ENCODE data around the gene PDE6D.

Gene PDE6D

GRCh38 chr2:231691251-231691772, 89.8 kb downstream of the PDE6D start:
- H3K79me2 ChIP-seq (ENCODE audit: insufficient read depth, low read length) = no peaks in the 10 kb centered on the region
- H3K4me1 ChIP-seq (ENCODE audit: insufficient read depth, low read length) = no peaks in the 10 kb centered on the region
- H3K27ac ChIP-seq (ENCODE audit: low read length) = no peak overlapping the region
- no peak overlapping the region for H3K9ac ChIP-seq (ENCODE audit: low read depth, low read length)
- H3K36me3 ChIP-seq (ENCODE audit: insufficient read depth, low read length) = no peaks in the 10 kb centered on the region
- H2AFZ ChIP-seq (ENCODE audit: low read depth, low read length) = no peak overlapping the region
- DNase-seq (no peak), ATAC-seq (ENCODE audit: insufficient read depth, low read depth) (no peak)
- H3K27me3 ChIP-seq (ENCODE audit: insufficient read depth, low read length, poor library complexity) = no peaks in the 10 kb centered on the region
- no peaks in the 10 kb centered on the region for H3K9me3 ChIP-seq (ENCODE audit: insufficient read depth, low read length, severe bottlenecking)
- H4K20me1 ChIP-seq (ENCODE audit: insufficient read depth, low read length) = no peaks in the 10 kb centered on the region; the same call in 1 of the 2 replicates
- H3K4me2 ChIP-seq (ENCODE audit: insufficient read depth, low read length) = no peak overlapping the region
- TF ChIP-seq EZH2 (IDR thresholded peaks at IDR 0.05; ENCODE audit: borderline replicate concordance, low read depth, low read length, severe bottlenecking) (no peak), CTCF (IDR thresholded peaks at IDR 0.05; ENCODE audit: borderline replicate concordance, extremely low read depth, low read length, poor library complexity, severe bottlenecking) (no peak)
- H3K4me3 ChIP-seq (ENCODE audit: low read depth in 1 of 2, low read length in 2 of 2) = no peak overlapping the region

GRCh38 chr2:231689124-231689893, 91.8 kb downstream of the PDE6D start:
- DNase-seq = no peak
- no peak for TF ChIP-seq CTCF (IDR thresholded peaks at IDR 0.05; ENCODE audit: borderline replicate concordance, extremely low read depth, low read length, poor library complexity, severe bottlenecking)
- no peak for TF ChIP-seq EZH2 (IDR thresholded peaks at IDR 0.05; ENCODE audit: borderline replicate concordance, low read depth, low read length, severe bottlenecking)
- Histone ChIP-seq H4K20me1 (ENCODE audit: insufficient read depth, low read length) (no peaks in the 10 kb centered on the region; the same call in 1 of the 2 replicates), H3K4me3 (ENCODE audit: low read depth in 1 of 2, low read length in 2 of 2) (no peak overlapping the region), H3K4me1 (ENCODE audit: insufficient read depth, low read length) (peaks cover 19% of the 10 kb centered on the region), H2AFZ (ENCODE audit: low read depth, low read length) (no peak overlapping the region), H3K9me3 (ENCODE audit: insufficient read depth, low read length, severe bottlenecking) (no peaks in the 10 kb centered on the region), H3K27me3 (ENCODE audit: insufficient read depth, low read length, poor library complexity) (no peaks in the 10 kb centered on the region), H3K4me2 (ENCODE audit: insufficient read depth, low read length) (no peak overlapping the region), H3K79me2 (ENCODE audit: insufficient read depth, low read length) (peaks cover 6% of the 10 kb centered on the region; the same call in 1 of the 2 replicates), H3K9ac (ENCODE audit: low read depth, low read length) (no peak overlapping the region), H3K36me3 (ENCODE audit: insufficient read depth, low read length) (no peaks in the 10 kb centered on the region), H3K27ac (ENCODE audit: low read length) (no peak overlapping the region)
- ATAC-seq (ENCODE audit: insufficient read depth, low read depth) = no peak

DNA sequence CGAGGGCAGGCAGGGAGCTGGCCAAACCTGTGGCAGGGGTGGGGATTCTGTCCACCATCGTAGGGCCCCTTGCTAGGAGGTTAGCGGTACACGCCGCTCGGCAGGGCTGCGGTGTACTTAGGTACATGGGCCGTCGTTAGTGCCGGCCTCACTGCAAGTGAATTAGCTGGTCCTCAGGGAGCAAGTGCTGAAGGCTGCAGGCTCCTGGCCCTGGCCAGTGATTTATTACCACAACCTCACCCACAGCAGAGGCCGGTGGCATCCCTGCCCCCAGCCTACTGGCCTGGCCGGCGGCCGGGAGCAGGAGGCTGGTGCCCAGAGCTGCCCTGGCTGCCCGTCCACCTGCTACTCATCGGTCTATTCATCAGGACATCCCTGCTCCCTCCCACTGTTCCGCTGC, 92.4 kb downstream of the PDE6D start:
- Histone ChIP-seq H3K9me3 (ENCODE audit: insufficient read depth, low read length, severe bottlenecking) (no peaks in the 10 kb centered on the region), H3K36me3 (ENCODE audit: insufficient read depth, low read length) (no peaks in the 10 kb centered on the region), H3K79me2 (ENCODE audit: insufficient read depth, low read length) (peaks cover 9% of the 10 kb centered on the region), H3K4me3 (ENCODE audit: low read depth in 1 of 2, low read length in 2 of 2) (no peak overlapping the region), H3K27me3 (ENCODE audit: insufficient read depth, low read length, poor library complexity) (no peaks in the 10 kb centered on the region), H3K4me2 (ENCODE audit: insufficient read depth, low read length) (no peak overlapping the region), H2AFZ (ENCODE audit: low read depth, low read length) (no peak overlapping the region), H3K4me1 (ENCODE audit: insufficient read depth, low read length) (peaks cover 25% of the 10 kb centered on the region), H4K20me1 (ENCODE audit: insufficient read depth, low read length) (no peaks in the 10 kb centered on the region; the same call in 1 of the 2 replicates), H3K9ac (ENCODE audit: low read depth, low read length) (no peak overlapping the region), H3K27ac (ENCODE audit: low read length) (no peak overlapping the region)
- ATAC-seq (ENCODE audit: insufficient read depth, low read depth) (no peak), DNase-seq (no peak)
- no peak for TF ChIP-seq CTCF (IDR thresholded peaks at IDR 0.05; ENCODE audit: borderline replicate concordance, extremely low read depth, low read length, poor library complexity, severe bottlenecking)
